Upper lobe of right lung (tissue), 1 donor: ENCODE results near the gene TRIM69. TPM values are rescaled to one million over a fixed set of nuclear protein-coding genes. Genes with fewer than 3 reads are reported as not detected.
"Not testable (repeated sequence)": the region's sequence is repeated elsewhere in the genome, so short reads cannot be mapped to it uniquely, and the experiment has no call there.

Source experiments
- ATAC-seq: fragments of 200-7000 bp; cut with Tn5 transposase; one replicate; pipeline ENCODE4 v1.9.1; 2020; ENCODE audit warnings: mild to moderate bottlenecking, moderate library complexity
- DNase-seq: peaks from one replicate; pipeline ENCODE4 v3.0.0-alpha.2; 2020
- H3K27ac ChIP-seq: fragments of 200-600 bp; one replicate; pipeline ENCODE4 v1.8.0; 2022
- H3K27me3 ChIP-seq: fragments of 200-600 bp; one replicate; pipeline ENCODE4 v1.8.0; 2022; ENCODE audit warnings: mild to moderate bottlenecking
- H3K36me3 ChIP-seq: fragments of 200-600 bp; one replicate; pipeline ENCODE4 v1.8.0; 2022
- H3K4me1 ChIP-seq: fragments of 200-600 bp; one replicate; pipeline ENCODE4 v1.8.0; 2022
- H3K4me3 ChIP-seq: fragments of 200-600 bp; one replicate; pipeline ENCODE4 v1.8.0; 2022; ENCODE audit warnings: mild to moderate bottlenecking
- H3K9me3 ChIP-seq: fragments of 200-600 bp; one replicate; pipeline ENCODE4 v1.8.0; 2022
- intact Hi-C: fragments of 100-400 bp; cut with DNase I; formaldehyde crosslinking; loops from one replicate; pipeline ENCODE4 v1.11.0; 2022
- total RNA-seq: library from RNA; stranded (reverse); fragmentation: NEBNext Ultra II Directional; extraction: Animal tissue kit (Norgen Biotek cat#: 25700); gene quantifications from one replicate; pipeline ENCODE4 v1.2.1, GENCODE V29; 2021
- TF ChIP-seq, protein P1 (sequence below): fragments of 200-600 bp; IDR thresholded peaks from one replicate; pipeline ENCODE4 v1.8.0; 2022; ENCODE audit warnings: antibody characterized with exemption
- donor health status: DM: no; HTN: yes; CAD: no; lungs with severe emphysema.

The TRIM69 gene
- total RNA-seq, 1 donor from 2014 or later: 25.4 TPM

DNA sequence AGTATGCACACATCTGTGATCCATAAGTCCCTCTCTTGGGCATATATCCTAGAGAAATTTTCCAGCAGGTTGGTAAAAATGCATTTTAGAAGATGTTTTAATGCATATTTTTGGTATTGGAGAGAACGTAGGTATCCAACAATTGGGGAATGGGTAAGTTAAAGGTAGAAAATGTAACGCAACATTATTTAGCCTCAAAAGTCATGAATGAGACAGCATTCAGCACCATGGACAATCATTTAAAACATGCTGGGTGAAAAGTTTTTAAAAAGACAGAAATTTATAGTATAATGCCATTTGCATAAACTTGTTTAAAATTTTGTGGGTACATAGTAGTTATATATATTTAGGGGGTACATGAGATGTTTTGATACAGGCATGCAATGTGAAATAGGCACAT lies 43.4 kb downstream of the TRIM69 start:
- Histone ChIP-seq H3K27ac (no peak overlapping the region), H3K4me3 (no peak overlapping the region), H3K36me3 (no peaks in the 10 kb centered on the region), H3K27me3 (no peaks in the 10 kb centered on the region), H3K4me1 (no peaks in the 10 kb centered on the region), H3K9me3 (no peaks in the 10 kb centered on the region)
- TF ChIP-seq, protein P1, sequence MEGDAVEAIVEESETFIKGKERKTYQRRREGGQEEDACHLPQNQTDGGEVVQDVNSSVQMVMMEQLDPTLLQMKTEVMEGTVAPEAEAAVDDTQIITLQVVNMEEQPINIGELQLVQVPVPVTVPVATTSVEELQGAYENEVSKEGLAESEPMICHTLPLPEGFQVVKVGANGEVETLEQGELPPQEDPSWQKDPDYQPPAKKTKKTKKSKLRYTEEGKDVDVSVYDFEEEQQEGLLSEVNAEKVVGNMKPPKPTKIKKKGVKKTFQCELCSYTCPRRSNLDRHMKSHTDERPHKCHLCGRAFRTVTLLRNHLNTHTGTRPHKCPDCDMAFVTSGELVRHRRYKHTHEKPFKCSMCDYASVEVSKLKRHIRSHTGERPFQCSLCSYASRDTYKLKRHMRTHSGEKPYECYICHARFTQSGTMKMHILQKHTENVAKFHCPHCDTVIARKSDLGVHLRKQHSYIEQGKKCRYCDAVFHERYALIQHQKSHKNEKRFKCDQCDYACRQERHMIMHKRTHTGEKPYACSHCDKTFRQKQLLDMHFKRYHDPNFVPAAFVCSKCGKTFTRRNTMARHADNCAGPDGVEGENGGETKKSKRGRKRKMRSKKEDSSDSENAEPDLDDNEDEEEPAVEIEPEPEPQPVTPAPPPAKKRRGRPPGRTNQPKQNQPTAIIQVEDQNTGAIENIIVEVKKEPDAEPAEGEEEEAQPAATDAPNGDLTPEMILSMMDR: no peak
- DNase-seq: no peak
- intact Hi-C loops: no loop called here
- no peak for ATAC-seq

DNA sequence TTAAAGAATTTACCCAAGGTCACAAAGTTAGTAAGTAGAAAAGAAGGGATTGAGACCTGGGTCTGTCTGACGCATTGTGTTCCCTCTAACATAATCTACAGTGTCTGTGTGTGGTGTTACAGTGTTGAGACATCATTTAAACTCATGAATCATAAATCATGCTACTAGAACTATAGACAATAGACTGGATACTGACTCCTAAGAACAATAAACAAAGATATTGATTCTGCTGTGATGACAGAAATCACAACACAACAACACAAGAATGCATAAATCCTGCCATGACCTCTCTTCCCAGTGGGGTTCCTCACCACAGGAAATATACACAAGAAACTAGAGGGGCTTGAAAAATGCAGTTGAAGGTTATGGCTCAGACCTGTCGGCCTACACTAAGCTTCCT lies 44.3 kb downstream of the TRIM69 start:
- TF ChIP-seq, protein P1: no peak
- no peak overlapping the region for H3K4me3 ChIP-seq
- no peaks in the 10 kb centered on the region for H3K36me3 ChIP-seq
- ATAC-seq: no peak
- DNase-seq: no peak
- no peaks in the 10 kb centered on the region for H3K9me3 ChIP-seq
- H3K27ac ChIP-seq: no peak overlapping the region
- intact Hi-C loops: no loop called here
- no peaks in the 10 kb centered on the region for H3K27me3 ChIP-seq
- no peaks in the 10 kb centered on the region for H3K4me1 ChIP-seq

DNA sequence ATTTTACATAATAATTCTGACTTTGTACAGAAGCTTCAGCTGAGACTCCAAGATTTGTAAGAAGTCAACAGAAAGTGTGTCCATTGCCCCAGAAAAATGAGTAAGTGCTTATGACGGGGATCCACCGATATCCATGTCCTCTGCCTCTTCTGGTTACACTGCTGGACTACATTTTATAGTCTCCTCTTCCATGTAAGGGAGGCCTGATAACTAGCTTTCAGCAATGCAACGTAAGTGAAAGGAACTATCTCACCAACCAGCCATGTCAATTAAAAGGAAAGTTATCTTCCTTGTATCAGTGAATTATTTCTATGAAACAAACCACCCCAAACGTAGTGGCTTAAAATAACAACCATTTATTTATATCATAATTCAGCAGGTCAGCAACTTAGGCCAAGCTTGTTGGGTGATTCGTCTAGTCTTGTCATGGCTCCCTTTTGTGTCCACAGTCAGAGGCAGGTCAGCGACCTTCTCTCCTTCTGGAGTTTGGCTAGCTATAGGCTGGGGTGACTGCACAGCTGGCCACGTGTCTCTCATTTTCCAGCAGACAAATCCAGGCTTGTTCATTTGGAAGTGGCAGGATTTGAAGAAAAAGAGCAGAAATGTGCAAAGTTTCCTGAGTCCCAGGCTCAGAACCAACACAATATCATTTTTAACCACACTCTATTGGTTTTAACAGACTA lies 44.9 kb downstream of the TRIM69 start:
- DNase-seq (no peak), ATAC-seq (no peak)
- no peak overlapping the region for H3K4me3 ChIP-seq
- no peaks in the 10 kb centered on the region for H3K4me1 ChIP-seq
- H3K27me3 ChIP-seq: no peaks in the 10 kb centered on the region
- H3K36me3 ChIP-seq: no peaks in the 10 kb centered on the region
- intact Hi-C loops: no loop called here
- H3K9me3 ChIP-seq: no peaks in the 10 kb centered on the region
- H3K27ac ChIP-seq: no peak overlapping the region
- TF ChIP-seq, protein P1: no peak

DNA sequence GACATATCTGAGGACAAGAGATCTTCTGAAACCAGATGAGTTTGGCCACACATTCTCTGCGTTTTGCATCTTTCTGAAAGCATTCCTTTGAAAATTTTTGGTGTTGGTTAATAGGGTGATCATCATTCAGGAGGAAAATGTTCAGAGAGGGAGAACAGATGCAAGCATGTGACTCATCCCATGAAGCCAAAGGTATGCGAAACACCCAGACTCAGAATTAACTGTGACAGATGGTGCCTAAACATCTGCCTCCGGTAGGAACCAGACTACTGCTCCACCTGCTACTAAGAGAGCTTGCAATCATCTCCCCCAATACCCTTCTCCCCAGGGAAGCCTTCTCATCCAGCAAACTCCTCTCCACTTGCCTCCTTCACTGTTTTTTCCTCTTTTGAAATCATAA lies 46.2 kb downstream of the TRIM69 start:
- intact Hi-C loops: no loop called here
- Histone ChIP-seq H3K9me3 (no peaks in the 10 kb centered on the region), H3K4me3 (no peak overlapping the region), H3K27me3 (no peaks in the 10 kb centered on the region), H3K36me3 (no peaks in the 10 kb centered on the region), H3K4me1 (no peaks in the 10 kb centered on the region), H3K27ac (no peak overlapping the region)
- TF ChIP-seq, protein P1: no peak
- DNase-seq (no peak), ATAC-seq (no peak)

DNA sequence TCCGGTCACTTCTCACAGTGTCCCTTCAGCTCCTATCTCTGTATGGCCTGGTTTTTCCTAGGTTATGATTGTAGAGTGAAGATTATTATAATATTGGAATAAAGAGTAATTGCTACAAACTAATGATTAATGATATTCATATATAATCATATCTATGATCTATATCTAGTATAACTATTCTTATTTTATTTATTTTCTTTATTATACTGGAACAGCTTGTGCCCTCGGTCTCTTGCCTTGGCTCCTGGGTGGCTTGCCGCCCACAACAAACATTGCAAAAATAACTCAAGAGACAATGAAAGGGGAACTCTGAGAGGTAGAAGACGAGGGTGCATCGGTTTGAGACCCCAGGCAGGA lies 48.6 kb downstream of the TRIM69 start:
- H3K9me3 ChIP-seq, intact Hi-C loops, H3K27me3 ChIP-seq, H3K36me3 ChIP-seq, DNase-seq, ATAC-seq, H3K4me1 ChIP-seq: not testable (repeated sequence)
- peak overlapping the region; percentile 97 for H3K27ac ChIP-seq
- peak overlapping the region; percentile 92 for H3K4me3 ChIP-seq

DNA sequence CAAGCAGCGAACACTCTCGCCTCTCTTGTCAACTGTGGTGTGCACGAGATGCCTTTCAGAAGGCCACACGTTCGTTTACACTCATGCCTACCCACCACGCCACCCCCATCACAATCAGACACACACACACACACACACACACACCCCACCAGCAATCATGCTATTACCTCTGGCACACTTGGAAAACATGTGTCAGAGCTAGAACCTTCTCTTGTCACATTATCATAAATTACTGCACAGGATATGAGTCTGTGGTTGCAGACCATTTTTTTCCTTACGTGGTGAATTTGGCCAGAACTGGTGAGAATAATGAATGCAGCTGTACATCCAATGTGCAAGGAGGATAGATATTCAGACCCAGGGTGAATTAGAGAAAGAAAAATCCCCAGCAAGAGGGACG lies 52.4 kb downstream of the TRIM69 start:
- Histone ChIP-seq H3K4me3 (no peak overlapping the region), H3K27me3 (no peaks in the 10 kb centered on the region), H3K27ac (no peak overlapping the region), H3K36me3 (no peaks in the 10 kb centered on the region), H3K4me1 (no peaks in the 10 kb centered on the region), H3K9me3 (no peaks in the 10 kb centered on the region)
- ATAC-seq (no peak), DNase-seq (no peak)
- intact Hi-C loops: no loop called here
- TF ChIP-seq, protein P1: no peak
